Measurements from ENCODE around the gene TIGIT.
"Not testable (repeated sequence)": the region's sequence is repeated elsewhere in the genome, so short reads cannot be mapped to it uniquely, and the experiment has no call there.

TIGIT gene

DNA sequence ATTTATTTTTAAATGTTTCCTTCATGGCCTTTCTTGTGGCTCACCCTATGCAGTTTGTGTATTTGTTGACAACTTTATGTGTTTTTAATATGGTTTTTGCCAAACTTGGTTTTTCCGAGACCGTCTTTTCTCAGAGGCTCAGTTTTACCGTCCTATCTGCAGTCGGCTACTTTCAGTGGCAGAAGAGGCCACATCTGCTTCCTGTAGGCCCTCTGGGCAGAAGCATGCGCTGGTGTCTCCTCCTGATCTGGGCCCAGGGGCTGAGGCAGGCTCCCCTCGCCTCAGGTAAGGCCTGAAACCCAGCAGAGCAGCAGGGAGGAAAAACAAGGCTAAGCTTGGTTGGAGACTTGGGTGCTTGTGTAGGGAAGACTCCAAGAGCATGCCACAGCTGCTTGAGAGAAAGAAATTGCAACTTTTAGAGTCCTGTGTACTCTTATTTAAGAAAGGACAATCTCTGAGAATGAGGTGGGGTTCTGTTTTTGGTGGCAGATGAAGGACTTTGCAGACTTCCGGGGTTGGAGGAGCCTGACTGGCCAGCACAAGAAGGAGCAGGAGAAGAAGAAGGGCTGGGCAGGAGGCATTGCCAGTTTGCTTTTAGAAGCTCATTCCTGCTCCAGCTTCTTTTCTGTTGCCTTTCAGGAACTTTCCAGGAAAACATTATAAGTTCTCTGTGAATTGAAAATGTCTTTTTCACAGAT is at the start of gene TIGIT:
Gene TIGIT (plus strand): TSS at position 191 of the 698 bp plus-strand sequence. CDS start 34 bp downstream, at position 225.
- Mint-ChIP-seq H3K36me3 (peaks cover 63% of the 10 kb centered on the region), H3K4me1 (peaks cover 76% of the 10 kb centered on the region), H3K9me3 (no peaks in the 10 kb centered on the region), H3K4me3 (peak within 1 kb of the TSS; percentile 70), H3K27ac (peak within 1 kb of the TSS; percentile 88)
- DNase-seq (ENCODE audit: low spot score in 2 of 2) (peak in 1 of 2 donors; percentile 78), ATAC-seq (no peak)

DNA sequence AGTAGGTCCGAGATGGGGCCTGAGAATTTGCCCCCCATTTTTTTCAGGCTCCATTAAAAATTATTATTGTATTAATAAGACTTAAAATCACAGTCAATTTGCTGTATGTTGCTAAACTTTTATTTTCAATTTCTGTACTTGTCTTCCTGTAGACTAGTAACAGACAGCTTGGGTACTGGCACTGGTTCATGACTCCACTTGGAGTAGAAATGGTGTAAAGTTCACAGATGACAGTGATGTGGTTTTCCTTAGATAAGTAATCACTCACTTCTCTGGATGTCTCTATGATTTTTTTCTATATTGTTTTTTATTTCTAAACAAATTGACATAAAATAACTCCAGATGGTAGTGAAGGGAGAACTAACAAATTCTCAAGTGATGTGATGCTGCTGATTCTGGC is 40.9 kb upstream of the TIGIT start:
- H3K4me3 Mint-ChIP-seq = no peak overlapping the region
- peak overlapping the region; percentile 13 for H3K27ac Mint-ChIP-seq
- H3K9me3 Mint-ChIP-seq = peaks cover 4% of the 10 kb centered on the region
- H3K36me3 Mint-ChIP-seq = no peaks in the 10 kb centered on the region
- ATAC-seq = peak; percentile 72
- peaks cover 13% of the 10 kb centered on the region for H3K4me1 Mint-ChIP-seq
- DNase-seq (ENCODE audit: low spot score in 2 of 2) = no peak

DNA sequence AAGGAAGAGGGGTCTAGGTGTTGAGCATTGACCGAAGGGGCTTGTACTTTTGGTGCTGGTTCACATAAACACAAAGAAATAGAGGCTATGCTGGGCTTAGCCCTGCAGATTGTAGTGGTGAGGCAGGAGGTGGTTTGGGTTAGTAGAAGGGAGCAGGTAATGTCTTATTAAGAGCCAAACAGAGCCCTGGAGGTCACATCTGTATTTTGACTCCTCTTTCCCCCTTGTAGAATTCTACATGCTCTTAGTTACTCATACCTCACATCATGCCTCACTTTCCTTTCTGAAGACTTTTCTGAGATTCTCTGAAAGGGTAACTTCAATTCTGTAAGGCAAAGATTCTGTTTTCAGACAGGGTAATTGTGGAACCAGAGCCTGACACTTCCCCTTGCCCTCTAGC is 40.3 kb upstream of the TIGIT start:
- ATAC-seq (peak; percentile 61), DNase-seq (ENCODE audit: low spot score in 2 of 2) (no peak)
- Mint-ChIP-seq H3K4me1 (peaks cover 13% of the 10 kb centered on the region), H3K4me3 (no peak overlapping the region), H3K27ac (no peak overlapping the region), H3K36me3 (no peaks in the 10 kb centered on the region), H3K9me3 (peaks cover 4% of the 10 kb centered on the region)

DNA sequence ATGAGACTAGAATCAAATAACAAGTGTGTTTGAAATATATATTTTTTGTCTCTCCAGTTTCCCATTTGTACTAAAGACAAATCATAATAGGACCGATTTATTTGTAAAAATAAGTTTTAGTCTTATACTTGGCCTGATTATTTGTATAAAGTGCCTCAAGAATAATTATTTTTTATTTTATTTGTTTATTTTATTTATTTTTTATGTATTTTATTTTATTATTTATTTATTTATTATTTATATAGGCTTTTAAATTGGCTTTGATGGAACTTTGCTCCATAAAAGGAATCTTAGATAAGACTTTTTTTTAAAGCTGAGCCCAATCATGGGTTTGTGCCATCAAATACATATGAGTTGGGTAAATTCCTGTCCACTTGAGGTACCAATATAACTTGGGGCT is 34.3 kb upstream of the TIGIT start:
- Mint-ChIP-seq H3K36me3 (no peaks in the 10 kb centered on the region), H3K4me1 (no peaks in the 10 kb centered on the region), H3K27ac (no peak overlapping the region), H3K9me3 (no peaks in the 10 kb centered on the region), H3K4me3 (no peak overlapping the region)
- DNase-seq (ENCODE audit: low spot score in 2 of 2) (no peak), ATAC-seq (no peak)

DNA sequence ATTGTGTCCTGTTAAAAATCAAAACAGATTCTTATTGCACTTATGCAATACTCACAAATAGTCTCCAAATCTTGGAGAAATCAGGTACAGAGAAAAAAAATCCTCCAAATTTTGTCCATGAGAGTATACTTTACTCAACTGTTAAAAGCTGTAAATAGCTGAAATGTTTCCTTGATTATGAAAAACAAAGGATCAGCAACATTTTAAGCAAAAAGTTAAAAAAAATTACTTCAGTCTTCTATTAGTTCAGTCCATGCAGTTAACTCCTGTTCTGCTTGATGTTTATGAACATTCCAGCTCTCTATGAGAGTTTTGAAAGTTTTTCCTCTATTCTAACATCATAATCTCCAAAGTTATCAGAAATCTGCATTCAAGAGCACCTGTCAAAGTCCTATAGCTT is 33.7 kb upstream of the TIGIT start:
- ATAC-seq = no peak
- DNase-seq (ENCODE audit: low spot score in 2 of 2) = no peak
- no peak overlapping the region for H3K4me3 Mint-ChIP-seq
- no peaks in the 10 kb centered on the region for H3K36me3 Mint-ChIP-seq
- no peak overlapping the region for H3K27ac Mint-ChIP-seq
- no peaks in the 10 kb centered on the region for H3K4me1 Mint-ChIP-seq
- H3K9me3 Mint-ChIP-seq = no peaks in the 10 kb centered on the region

DNA sequence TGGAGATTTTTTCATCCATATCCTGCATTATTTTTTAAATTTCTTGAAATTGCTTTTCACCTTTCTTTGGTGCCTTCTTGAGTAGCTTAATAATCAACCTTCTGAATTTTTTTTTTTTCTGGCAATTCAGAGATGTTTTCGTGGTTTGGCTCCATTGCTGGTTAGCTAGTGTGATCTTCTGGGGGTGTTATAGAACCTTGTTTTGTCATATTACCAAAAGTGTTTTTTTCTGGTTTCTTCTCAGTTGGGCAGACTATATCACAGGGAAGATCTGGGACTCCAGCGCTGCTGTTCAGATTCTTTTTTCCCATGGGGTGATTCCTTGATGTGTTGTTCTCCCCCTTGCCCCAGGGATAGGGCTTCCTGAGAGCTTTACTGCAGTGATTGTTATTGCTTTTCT is 23.8 kb upstream of the TIGIT start:
- Mint-ChIP-seq H3K27ac (no peak overlapping the region), H3K9me3 (peaks cover 14% of the 10 kb centered on the region), H3K36me3 (no peaks in the 10 kb centered on the region), H3K4me3 (no peak overlapping the region), H3K4me1 (peaks cover 7% of the 10 kb centered on the region)
- ATAC-seq = no peak
- DNase-seq (ENCODE audit: low spot score in 2 of 2) = no peak

DNA sequence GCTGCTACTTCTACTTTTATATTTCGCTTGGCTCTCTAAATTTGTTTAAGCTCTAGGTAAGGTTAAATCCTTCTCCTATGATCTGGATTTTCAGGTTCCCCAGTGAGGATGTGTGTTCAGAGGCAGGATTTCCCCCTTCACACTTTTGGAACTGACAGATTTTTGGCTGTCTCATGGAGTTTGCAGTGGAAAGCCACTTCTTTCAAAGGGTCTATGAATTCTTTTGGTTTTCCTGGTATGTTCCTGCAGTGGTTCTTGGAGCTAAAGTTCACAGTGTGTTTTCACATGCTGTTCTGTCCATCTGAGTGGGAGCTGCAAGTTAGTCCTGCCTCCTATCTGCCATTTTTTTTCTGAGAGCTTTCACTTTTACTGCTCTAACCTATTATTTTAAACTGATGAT is 21.6 kb upstream of the TIGIT start:
- peaks cover 14% of the 10 kb centered on the region for H3K9me3 Mint-ChIP-seq
- H3K4me1 Mint-ChIP-seq = peaks cover 7% of the 10 kb centered on the region
- H3K4me3 Mint-ChIP-seq = no peak overlapping the region
- no peaks in the 10 kb centered on the region for H3K36me3 Mint-ChIP-seq
- DNase-seq (ENCODE audit: low spot score in 2 of 2) (no peak), ATAC-seq (no peak)
- H3K27ac Mint-ChIP-seq = no peak overlapping the region

DNA sequence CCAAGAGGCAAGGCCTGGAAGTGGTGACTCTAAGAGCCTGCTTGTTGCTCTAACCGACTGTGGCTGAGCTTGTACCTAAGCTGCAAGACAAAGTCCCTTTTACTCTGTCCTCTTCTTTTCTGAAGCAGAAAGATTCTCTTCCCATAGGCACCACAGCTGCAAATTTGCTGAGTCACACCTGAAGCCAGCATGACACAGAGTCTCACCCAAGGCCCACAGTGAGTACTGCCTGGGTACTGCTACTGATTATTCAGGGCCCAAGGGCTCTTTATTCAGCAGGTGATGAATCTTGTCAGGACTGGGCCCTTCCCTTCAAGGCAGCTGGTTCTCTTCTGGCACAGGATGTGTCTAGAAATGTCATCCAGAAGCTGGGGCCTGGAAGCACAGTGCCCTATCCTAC is 18.9 kb upstream of the TIGIT start:
- Mint-ChIP-seq H3K4me3 (no peak overlapping the region), H3K4me1 (peaks cover 7% of the 10 kb centered on the region), H3K36me3 (no peaks in the 10 kb centered on the region), H3K9me3 (peaks cover 6% of the 10 kb centered on the region), H3K27ac (peak overlapping the region; percentile 68)
- ATAC-seq = peak; percentile 65
- DNase-seq (ENCODE audit: low spot score in 2 of 2) = no peak

DNA sequence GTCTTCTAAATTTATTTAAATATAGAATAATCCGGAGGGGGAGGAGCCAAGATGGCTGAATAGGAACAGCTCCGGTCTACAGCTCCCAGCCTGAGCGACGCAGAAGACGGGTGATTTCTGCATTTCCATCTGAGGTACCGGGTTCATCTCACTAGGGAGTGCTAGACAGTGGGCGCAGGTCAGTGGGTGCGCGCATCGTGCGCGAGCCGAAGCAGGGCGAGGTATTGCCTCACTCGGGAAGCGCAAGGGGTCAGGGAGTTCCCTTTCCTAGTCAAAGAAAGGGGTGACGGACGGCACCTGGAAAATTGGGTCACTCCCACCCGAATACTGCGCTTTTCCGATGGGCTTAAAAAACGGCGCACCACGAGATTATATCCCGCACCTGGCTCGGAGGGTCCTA is 17.0 kb upstream of the TIGIT start:
- ATAC-seq; H3K4me1 Mint-ChIP-seq; H3K4me3 Mint-ChIP-seq; H3K36me3 Mint-ChIP-seq; H3K9me3 Mint-ChIP-seq; H3K27ac Mint-ChIP-seq; DNase-seq (ENCODE audit: low spot score in 2 of 2): not testable (repeated sequence)

DNA sequence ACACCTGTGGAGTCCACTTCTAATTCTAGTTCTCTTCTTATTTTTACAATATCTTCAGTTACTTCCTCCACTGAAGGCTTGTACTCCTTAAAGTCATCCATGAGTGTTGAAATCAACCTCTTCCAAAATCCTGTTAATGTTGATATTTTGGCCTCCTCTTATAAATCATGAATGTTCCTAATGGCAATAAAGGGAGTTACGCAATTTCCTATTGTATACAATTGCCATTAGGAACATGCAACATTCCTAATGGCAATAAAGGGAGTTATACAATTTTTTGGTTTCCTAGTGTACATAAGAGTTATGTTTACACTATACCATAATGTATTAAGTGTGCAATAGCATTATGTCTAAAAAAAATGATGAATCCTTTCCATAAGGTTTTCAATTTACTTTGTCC is 9.2 kb upstream of the TIGIT start:
- H3K9me3 Mint-ChIP-seq = no peaks in the 10 kb centered on the region
- no peaks in the 10 kb centered on the region for H3K36me3 Mint-ChIP-seq
- no peak overlapping the region for H3K27ac Mint-ChIP-seq
- no peak for ATAC-seq
- peaks cover 23% of the 10 kb centered on the region for H3K4me1 Mint-ChIP-seq
- DNase-seq (ENCODE audit: low spot score in 2 of 2) = no peak
- H3K4me3 Mint-ChIP-seq = no peak overlapping the region

DNA sequence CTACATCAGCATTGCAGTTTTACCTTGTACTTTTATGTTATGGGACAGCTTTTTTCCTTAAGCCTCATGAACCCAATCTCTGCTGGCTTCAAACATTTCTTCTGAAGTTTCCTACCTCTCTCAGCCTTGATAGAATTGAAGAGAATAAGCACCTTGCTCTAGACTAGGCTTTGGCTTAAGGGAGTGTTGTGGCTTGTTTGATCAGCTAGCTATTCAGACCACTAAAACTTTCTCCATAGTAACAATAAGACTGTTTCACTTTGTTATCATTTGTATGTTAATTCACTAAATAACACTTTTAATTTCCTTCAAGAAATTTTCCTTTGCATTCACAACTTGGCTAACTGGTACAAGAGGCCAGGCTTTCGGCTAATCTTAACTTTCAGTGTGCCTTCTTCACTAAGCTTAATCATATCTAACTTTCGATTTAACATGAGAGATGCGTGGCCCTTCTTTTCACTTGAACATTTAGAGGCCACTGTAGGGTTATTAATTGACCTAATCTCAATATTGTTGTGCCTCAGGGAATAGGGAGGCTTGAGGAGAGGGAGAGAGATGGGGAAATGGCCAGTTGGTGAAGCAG is 8.1 kb upstream of the TIGIT start:
- peaks cover 34% of the 10 kb centered on the region for H3K4me1 Mint-ChIP-seq
- peaks cover 5% of the 10 kb centered on the region for H3K36me3 Mint-ChIP-seq
- no peak for DNase-seq (ENCODE audit: low spot score in 2 of 2)
- H3K4me3 Mint-ChIP-seq = peak overlapping the region; percentile 60
- H3K27ac Mint-ChIP-seq = peak overlapping the region; percentile 88
- H3K9me3 Mint-ChIP-seq = no peaks in the 10 kb centered on the region
- peak; percentile 80 for ATAC-seq

DNA sequence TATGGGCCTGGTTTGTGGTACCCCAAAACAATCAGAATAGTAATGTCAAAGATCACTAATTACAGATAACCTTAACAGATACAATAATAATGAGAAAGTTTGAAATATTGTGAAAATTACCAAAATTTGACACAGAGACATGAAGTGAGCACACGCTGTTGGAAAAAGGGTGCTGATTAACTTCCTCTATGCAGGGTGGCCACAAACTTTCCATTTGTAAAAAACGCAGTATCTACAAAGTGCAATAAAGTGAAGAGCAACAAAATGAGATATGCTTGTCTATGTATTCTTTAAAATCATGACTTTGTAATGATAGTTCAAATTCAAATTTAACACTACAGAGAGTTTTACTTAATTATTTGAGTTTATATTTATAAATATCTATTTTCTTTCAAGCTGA is 7.6 kb upstream of the TIGIT start:
- Mint-ChIP-seq H3K9me3 (no peaks in the 10 kb centered on the region), H3K27ac (peak overlapping the region; percentile 88), H3K36me3 (peaks cover 10% of the 10 kb centered on the region), H3K4me3 (peak overlapping the region; percentile 60), H3K4me1 (peaks cover 39% of the 10 kb centered on the region)
- ATAC-seq (no peak), DNase-seq (ENCODE audit: low spot score in 2 of 2) (no peak)

DNA sequence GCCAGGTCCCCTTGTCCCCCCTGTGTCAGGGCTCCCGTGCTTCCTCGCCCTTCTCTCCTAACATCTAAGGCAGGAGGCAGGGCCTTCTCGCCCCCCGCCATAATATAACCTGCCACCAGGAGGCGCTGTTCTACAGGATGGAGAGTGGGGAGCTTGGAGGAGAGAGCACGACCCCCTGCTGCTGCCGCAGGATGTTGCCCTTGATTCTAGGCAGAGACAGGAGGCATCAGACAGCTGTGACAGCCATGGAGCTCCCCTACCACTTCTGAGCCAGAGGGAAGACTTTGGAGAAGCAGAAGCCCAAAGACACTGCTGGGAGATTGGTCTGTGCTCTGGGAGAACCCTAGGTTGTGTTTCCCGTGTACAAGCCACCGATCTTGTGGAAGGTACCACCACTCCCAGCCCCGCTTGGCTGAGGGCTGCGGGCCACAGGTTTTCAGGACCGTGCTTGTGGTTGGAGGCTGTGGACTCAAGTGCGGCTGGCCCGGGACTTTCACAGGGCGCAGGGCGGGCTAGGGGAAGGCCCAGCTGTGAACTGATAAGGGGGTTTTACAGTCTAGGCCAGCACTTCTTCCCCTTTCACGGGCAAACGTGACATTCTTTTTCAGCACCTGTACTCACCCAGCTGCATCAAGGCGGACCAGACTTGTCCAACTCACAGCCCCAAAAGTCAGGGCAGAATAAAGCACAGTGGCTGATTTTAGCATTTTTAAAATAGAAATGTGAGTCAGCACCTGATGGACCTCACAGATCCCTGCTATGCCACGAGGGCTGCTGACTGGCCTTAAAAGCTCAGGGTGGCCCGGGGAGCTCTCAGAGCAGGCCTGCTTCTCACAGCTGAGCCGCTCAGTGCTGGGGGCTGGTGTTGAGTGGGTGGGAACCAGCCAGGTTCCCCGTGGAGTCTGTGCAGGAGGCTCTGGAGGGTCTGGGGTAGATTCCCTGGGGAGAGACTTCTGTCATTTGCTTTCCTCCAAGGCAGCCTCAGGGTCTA is 2.6 kb upstream of the TIGIT start:
- Mint-ChIP-seq H3K9me3 (no peaks in the 10 kb centered on the region), H3K36me3 (peaks cover 36% of the 10 kb centered on the region), H3K4me3 (peak overlapping the region; percentile 70), H3K27ac (peak overlapping the region; percentile 88), H3K4me1 (peaks cover 63% of the 10 kb centered on the region)
- DNase-seq (ENCODE audit: low spot score in 2 of 2) (peak; percentile 97 to 99), ATAC-seq (peak; percentile 85)

DNA sequence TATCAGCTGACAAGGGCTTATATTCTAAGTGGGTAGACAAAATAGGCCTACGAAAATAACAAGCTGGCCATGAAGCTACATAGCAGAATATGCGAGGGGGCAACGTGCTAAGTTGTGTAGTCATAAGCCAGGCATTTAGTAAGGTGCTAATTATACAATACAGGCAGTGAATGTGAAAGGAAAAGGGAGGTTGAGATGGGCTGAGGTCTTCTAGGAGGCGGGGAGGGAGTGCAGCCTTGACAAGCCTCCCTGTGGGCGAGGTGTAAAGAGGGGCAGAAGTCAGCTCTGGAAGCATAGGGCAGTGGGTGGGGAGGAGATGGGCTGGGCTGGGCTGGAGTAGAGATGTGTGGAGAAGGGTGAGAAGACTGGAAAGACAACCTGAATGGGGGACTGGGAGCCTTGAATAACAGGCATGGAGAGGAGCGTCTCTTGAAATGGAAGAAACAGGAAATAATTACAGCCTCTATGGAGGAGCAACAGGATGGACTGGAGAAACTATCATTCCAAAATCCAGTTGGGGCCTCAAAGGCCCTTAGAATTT is 1.2 kb downstream of the TIGIT start:
- ATAC-seq (peak; percentile 3), DNase-seq (ENCODE audit: low spot score in 2 of 2) (no peak)
- Mint-ChIP-seq H3K36me3 (peaks cover 74% of the 10 kb centered on the region), H3K27ac (peak overlapping the region; percentile 88), H3K4me3 (peak overlapping the region; percentile 70), H3K9me3 (no peaks in the 10 kb centered on the region), H3K4me1 (peaks cover 79% of the 10 kb centered on the region)

DNA sequence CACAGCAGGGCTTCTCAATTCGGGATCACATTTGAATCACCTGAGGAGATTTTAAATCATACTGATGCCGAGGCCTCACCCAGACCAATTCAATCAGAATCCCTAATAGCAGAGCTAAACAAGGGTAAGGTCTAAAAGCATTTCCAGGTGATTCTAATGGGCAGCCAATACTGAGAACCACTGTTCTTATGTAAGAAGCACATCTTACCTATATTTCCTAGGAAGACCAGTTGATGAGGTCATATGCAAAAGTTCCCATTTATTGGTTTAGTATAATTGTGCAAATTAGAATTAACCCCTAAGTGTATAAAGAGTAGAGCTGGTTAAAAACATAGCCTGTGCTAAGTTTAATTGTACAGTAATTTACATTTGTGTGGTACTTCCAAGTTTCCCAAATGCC is 2.1 kb downstream of the TIGIT start:
- H3K36me3 Mint-ChIP-seq = peaks cover 76% of the 10 kb centered on the region
- DNase-seq (ENCODE audit: low spot score in 2 of 2) = no peak
- ATAC-seq = no peak
- peaks cover 75% of the 10 kb centered on the region for H3K4me1 Mint-ChIP-seq
- no peaks in the 10 kb centered on the region for H3K9me3 Mint-ChIP-seq
- peak overlapping the region; percentile 70 for H3K4me3 Mint-ChIP-seq
- H3K27ac Mint-ChIP-seq = peak overlapping the region; percentile 88
